HG03103 (cell line): Measurements from ENCODE around the gene MYO15B.

Source experiments
- ATAC-seq: cut with Tn5 transposase; IDR thresholded peaks from one replicate; pipeline ENCODE4 v1.9.1; 2021; ENCODE audit warnings: low read depth; ENCODE audit not compliant: unreplicated experiment

Gene MYO15B

DNA sequence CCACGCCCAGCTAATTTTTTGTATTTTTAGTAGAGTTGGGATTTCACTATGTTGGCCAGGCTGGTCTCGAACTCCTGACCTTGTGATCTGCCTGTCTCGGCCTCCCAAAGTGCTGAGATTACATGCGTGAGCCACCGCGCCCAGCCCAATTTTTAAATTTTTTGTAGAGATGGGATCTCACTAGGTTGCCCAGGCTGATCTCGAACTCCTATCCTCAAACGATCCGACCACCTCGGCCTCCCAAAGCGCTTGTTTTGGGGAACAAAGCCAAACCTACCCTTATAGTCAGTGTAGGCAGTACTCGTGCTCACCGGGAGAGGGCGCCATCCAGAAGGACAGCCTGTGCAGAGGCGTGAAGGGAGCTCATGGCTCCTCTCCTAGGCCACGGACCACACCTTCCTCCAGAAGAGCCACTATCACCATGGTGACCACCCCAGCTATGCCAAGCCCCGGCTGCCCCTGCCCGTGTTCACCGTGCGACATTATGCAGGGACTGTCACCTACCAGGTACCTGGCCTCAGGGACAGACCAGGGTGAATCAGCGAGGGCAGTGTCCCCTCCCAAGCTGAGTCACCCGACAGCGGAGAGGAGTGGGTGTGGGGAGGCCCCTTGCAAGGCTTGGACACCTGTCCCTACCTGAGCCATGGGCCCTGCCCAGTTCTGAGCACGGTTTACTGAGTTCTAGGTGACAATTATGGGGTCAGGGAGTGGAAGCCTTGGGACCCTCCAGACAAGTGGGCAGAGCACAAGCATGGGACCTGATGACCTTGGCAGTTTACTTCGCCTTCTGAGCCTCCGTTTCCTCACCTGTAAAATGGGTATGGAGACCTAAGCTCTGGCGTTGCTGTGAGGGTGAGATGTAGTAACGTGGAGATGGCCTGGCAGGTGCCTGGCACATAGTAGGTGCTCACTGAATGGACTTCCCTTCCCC is 13.7 kb downstream of the MYO15B start:
- no peak for ATAC-seq

DNA sequence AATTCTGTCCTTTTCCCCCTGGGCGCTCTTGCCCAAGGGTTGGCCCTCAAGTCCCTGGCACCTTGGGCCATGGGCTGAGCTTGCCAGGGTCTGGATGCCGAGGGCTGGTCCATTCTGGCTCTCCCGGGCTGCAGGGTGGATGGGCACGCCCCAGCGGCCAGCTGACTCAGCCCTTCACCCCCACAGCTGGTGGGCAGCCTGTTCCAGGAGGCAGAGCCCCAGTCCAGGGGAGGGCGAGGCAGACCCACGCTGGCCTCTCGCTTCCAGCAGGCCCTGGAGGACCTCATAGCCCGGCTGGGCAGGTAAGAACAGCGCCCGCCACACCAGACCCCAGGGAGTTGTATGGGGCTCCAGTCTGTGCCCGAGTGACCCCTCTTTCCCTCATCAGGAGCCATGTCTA is 15.0 kb downstream of the MYO15B start:
- no peak for ATAC-seq

DNA sequence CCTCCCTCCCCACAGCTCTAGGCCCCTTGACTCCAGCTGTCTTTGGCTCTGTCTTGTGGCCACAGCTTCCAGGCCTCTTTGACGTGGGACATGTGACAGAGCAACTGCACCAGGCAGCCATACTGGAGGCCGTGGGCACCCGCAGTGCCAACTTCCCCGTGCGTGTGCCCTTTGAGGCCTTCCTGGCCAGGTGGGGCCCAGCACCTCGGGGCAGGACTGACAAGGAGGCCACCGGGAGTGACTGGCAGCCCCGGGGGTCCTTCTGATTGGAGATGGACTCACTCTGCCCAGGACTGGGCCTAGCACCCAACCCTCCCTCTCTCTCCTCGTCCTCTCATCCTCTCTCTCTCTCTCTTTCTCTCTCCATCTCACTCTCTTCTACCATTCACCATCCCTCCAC is 15.5 kb downstream of the MYO15B start:
- ATAC-seq = no peak

DNA sequence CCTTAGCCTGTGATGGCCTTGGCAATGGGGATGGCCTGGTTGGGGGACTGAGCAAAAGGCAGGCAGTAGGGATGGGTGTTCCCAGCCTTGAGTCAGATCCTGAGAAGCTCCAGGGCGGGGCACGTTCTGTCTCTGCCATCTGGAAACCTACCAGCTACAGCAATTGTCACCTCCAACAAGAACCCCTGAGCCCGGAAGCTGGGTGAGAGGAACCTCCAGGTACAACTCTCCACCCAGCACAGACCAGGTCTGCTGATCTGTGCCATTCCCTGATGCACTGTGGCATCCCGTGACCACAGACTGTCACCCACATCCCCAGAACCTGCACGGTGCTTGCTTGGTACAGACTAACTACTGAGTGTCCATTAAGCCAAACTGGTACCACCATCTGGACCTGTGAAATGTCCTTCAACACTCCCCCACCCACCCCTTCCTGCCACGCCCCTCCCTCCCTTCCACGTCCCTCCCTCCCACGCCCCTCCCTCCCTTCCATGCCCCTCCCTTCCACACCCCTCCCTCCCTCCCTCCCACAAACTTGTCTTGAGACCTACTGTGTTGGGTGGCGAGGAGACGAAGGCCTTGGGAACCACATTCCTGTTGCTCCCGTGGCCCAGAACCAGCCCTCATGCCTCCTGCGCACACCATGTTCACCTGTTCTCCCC is 16.6 kb downstream of the MYO15B start:
- no peak for ATAC-seq

DNA sequence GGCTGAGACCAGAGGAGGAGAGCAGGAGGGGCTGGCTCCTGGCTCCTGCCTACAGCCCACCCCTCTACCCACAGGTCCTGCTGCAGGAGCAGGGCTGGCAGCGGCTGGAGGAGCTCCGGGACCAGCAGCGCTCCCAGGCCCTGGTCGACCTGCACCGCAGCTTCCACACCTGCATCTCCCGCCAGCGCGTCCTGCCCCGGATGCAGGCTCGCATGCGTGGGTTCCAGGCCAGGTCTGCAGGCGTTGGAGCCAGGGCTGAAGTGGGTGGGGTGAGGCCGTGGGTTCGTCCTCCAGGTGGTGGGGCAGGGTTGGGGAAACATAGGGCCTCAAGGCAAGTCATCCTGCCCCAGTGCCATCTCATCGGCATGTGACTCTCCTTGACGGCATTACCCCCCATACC is 18.2 kb downstream of the MYO15B start:
- ATAC-seq = no peak

DNA sequence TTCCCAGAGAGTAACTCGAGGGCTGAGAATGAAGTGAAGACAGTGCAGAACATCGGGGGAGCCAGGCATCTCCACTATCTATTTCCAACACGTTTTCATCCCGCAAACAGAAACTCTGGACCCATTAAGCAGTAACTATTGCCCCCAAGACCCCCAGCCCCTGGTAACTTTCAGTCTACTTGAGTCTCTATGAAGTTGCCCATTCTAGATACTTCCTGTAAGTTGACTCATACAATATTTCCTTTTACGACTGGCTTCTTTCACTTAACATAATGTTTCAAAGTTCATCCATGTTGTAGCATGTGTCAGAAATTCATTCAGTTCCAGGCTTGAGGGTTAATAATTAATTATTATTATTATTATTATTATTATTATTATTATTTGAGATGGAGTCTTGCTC is 19.5 kb downstream of the MYO15B start:
- no peak for ATAC-seq

DNA sequence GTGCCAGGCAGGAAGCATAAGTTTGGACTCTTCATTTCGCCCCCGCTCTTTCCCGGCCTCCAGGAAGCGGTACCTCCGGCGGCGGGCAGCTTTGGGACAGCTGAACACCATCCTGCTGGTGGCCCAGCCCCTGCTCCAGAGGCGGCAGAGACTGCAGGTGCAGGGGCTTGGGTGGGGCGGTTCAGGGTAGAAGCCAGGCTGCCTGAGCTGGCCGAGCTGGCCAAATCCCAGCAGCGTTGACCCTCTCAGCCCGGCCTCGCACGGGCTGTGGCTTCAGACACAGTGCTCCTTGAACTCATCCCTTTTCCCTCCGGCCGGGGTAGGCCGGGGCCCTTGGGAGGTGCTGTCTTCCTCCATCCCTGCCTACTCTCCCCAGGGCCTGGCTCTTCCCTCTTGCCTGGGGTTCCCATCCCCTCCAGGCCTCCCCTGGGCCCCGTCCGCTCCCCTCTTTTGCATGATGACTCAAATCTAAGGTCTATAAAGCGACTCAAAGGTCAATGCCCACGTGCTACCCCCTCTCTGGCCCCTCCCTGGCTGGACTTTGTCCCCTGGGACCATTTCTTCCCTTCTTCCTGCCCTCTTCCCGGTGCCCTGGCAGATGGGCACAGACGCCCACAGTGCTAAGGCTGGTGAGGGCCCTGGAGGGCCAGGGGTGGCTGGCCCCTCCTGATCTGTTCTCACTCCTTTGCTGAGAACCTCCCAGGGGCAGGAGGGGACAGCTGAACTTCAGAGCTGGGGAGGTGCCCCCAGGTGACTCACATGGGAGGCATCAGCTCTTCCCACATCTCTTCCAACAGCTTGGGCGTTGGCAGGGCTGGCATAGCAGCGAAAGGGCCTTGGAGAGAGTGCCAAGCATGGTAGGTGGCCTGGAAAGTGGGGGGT is 22.7 kb downstream of the MYO15B start:
- ATAC-seq = no peak

DNA sequence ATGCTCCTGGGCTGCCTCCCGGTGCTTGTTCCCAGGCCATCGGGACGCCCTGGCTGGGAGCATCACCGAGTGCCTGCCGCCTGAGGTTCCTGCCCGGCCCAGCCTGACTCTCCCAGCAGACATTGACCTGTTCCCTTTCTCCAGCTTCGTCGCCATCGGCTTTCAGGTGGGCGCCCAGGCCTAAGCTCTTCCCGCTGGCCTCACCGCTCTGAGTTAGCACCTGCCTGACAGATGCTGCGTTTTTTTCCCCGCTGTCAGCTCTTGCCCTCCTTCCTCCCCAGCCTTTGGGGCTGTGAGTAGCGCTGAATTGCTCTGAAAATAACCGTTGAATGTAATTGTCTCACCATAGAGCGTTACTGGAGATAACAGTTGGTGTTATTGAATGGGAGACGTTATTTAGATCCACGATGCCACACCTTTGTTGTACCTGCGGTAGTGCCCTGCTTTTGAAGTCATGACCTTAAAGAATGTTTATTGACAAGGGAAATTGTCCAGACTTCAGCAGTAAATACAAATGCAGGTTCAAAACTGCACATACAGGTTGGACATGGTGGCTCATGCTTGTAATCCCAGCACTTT is 24.3 kb downstream of the MYO15B start:
- no peak for ATAC-seq

DNA sequence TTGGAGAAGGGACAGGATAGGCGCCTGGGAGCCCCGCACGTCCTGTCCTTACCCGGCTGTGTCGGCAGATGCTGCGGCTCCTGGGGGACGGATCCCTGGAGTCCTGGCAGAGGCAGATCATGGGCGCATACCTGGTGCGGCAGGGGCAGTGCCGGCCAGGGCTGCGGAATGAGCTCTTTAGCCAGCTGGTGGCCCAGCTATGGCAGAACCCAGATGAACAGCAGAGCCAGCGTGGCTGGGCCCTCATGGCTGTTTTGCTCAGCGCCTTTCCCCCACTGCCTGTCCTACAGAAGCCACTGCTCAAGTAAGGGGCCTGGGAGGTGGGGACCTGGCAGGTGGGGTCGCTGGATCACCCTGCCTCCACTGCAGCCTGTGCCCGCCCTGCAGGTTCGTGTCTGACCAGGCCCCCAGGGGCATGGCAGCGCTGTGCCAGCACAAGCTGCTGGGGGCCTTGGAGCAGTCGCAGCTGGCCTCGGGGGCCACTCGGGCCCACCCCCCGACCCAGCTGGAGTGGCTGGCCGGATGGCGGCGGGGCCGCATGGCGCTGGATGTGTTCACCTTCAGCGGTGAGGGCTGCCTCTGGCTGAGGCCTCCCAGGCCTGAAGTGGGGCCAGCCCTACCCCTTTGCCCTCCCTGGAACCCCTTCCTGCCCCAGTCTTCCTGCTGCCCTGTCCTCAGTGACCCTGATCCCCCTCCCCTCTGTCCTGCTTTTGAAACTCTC is 25.5 kb downstream of the MYO15B start:
- ATAC-seq = no peak

DNA sequence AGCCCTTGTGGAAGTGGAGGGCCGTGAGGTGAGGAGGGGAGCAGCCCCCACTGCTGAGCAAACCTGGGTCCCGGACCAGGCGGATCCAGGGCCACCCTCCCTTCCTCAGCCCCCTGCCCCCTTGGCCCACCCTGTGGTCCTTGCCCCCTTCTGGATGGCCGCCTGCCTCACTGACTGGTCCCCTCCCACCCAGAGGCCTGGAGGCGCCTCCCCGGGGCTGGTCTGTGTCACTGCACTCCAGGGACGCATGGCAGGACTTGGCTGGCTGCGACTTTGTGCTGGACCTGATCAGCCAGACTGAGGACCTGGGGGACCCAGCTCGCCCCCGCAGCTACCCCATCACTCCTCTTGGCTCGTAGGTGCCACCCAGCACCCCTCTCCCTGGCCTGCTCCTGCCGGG is 26.4 kb downstream of the MYO15B start:
- no peak for ATAC-seq

DNA sequence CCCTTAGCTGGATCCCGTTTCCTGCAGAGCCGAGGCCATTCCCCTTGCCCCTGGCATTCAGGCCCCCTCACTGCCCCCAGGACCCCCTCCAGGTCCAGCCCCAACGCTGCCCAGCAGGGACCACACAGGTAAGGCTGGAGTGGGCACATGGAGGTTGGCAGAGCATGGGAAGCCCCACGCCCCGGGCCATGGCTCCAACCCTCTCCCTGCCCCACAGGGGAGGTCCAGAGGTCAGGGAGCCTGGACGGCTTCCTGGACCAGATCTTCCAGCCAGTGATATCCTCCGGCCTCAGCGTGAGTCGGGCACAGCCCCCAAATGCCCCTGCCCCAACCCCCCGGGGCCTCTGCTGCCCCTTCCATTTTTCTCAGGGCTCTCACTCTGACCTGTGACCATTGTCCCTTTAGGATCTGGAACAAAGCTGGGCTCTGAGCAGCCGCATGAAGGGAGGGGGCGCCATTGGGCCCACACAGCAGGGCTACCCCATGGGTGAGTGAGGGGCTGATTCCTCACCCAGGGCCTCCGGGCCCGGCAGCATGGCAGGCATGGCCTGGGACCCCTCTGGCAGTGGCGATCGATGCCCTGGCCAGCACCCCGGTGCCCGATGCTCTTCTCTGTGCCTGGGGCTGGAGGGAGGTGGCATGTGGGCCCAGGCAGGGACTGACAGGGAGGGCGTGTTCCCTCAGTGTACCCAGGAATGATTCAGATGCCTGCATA is 27.1 kb downstream of the MYO15B start:
- ATAC-seq = no peak

DNA sequence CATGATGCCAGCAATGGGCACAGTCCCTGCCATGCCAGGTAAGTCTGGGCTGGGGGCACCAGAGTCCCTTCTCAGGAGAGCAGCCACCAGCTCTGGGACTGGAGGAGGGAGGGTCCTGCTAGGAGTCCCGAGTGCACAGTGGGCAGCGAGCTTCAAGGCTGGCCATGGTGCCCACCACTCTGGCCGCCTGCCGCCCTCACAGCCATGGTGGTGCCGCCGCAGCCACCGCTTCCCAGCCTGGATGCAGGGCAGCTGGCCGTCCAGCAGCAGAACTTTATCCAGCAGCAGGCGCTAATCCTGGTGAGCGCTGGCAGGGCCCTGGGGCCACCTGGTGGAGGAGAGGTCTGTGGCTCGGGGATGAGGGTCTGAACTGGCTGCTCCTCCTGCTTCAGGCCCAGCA is 27.7 kb downstream of the MYO15B start:
- no peak for ATAC-seq

DNA sequence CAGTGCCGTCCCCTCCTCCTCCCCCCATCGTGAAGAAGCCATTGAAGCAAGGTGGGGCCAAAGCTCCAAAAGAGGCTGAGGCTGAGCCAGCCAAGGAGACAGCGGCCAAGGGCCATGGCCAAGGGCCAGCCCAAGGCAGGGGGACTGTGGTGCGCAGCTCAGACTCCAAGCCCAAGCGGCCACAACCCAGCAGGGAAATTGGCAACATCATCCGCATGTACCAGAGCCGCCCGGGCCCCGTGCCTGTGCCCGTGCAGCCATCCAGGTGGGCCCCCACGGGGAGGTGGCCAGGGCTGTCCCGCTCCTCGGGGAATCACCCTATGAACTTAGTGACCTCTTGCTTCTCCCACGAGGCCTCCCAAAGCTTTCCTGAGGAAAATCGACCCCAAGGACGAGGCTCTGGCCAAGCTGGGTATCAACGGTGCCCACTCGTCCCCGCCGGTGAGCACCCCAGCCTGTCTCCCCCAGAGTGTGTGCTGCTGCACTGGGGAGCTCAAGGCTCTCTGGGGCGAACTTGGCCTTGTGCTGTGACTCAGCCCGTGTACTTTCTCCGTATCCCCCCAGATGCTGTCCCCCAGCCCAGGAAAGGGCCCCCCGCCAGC is 29.0 kb downstream of the MYO15B start:
- ATAC-seq = no peak

DNA sequence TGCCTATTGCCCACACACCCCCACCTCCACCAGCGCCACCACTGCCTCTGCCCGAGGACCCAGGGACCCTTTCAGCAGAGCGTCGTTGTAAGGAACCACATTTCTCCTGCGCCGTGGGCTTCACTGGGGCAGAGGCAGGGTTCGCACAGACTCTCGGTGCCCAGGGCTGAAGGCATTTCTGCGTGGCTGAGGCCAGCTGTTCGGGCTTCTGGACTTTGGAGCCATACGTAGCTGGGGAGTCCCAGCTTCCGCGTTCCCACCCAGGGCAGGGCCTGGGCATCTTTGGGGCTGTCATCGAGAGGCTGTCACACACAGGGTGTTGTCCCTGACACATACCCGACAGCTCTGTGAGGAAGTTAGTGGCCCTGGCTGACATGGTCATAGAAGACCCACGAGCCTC is 29.6 kb downstream of the MYO15B start:
- no peak for ATAC-seq

DNA sequence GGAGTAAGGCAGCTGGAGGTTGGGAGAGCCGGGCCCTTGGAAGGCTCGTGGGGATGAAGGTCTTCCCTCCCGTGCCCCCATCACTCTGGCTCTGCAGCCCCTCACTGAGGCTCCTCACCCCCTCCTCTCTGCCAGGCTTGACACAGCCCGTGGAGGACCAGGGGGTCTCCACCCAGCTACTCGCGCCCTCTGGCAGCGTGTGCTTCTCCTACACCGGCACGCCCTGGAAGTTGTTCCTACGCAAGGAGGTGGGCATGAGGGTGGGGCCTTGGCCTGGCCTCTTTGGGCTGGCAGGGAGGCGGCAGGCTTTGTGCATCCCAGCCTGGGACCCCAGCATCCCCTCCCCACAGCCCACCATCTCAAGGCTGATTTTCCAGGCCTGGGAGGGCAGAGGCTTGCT is 30.1 kb downstream of the MYO15B start:
- ATAC-seq = no peak

DNA sequence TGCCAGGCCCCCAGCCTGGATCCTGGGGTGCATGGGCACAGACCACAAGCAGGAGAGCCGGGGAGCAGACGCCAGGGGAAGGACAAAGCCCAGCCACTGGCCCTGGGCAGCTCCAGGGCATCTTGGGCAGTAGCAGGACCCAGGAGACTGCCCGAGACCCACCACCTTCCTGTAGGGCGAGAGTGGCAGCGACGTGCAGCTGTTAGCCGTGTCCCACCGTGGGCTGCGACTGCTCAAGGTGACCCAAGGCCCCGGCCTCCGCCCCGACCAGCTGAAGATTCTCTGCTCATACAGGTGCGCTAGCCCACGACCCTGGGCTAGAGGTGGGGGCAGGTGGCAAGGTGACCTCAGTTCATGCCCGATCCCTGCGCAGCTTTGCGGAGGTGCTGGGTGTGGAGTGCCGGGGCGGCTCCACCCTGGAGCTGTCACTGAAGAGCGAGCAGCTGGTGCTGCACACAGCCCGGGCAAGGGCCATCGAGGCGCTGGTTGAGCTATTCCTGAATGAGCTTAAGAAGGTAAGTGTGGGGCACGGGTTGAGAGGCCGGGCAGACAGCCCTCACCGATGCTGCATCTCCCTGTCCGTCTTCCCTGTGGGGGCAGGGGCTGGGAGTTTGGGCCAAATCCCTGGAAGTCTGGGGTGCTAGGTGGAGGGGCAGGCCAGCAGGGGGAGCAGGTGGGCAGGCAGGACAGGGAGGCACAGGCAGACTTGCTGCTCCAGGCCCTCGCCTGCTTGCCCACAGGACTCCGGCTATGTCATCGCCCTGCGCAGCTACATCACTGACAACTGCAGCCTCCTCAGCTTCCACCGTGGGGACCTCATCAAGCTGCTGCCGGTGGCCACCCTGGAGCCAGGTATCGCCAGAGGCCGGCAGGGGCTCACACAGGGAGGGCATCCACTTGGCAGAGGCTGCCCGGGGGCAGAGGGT is 32.2 kb downstream of the MYO15B start:
- no peak for ATAC-seq

DNA sequence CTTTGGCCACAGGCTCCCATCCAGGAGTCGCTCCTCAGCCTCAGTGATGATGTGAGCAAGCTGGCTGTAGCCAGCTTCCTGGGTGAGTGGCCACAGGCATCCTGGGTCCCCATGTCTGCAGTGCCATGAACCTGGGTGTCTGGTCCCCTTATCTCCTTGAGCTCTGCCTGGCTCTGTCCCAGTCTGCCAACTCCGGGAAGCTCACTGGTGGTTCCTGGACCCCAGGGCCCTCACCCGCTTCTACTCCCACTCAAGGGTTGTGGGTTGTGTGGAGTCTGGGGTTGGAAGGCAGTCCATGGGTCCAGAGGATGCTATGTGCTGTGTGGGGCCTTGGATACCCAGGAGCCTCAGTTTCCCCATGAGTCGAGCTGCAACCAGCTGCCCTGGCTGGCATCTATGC is 33.9 kb downstream of the MYO15B start:
- ATAC-seq = no peak

DNA sequence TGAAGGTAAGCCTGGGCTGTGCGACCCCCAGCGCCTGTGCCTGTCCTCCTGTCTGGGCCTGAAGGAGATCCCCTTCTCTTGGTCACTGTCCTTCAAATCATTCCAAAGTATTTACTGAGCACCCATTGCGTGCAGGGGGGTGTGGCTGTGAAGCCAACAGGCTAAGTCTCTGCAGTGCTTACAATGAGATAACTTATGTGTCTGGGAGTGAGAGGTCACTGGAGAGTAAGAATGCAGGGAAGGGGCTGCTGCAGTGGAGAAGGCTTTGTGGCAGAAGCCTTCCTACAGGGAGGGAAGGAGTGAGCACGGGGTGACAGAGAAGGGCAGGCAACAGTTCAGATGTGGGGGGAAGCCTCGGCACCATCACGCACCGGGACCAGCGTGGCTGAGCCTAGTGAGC is 34.5 kb downstream of the MYO15B start:
- ATAC-seq = no peak
